IPS-18c (cell line): ENCODE measurements around the gene NKG7.

ENCODE experiments used
- H3K4me3 ChIP-seq: 2 replicates; pipeline ENCODE4 v1.7.0; 2013; ENCODE audit warnings: low read depth, mild to moderate bottlenecking, low read length, moderate library complexity; ENCODE audit not compliant: insufficient read depth
- H3K9me3 ChIP-seq: one replicate; pipeline ENCODE4 v1.6.1; 2013; ENCODE audit warnings: mild to moderate bottlenecking, low read length, moderate library complexity; ENCODE audit not compliant: control insufficient read depth, insufficient read depth

The NKG7 gene

DNA sequence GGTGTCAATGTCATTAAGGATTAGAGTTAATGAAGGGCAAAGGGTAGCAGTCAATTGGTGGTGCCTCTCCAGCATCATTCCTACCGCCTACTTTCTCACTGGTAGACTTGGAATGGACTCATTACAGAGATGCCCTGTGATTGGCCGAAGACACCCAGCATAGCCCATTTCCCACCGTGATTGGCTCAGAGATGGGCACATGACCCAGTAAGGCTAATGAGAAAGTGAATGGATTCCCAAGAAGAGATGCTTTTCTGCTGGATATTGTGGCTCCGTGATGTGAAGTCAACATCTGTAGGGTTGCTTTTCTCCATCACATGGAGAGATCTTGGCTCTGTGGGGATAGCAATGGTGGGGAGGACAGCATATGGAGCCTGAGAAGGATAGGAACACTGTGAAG is 42.1 kb downstream of the NKG7 start:
- H3K9me3 ChIP-seq = no peaks in the 10 kb centered on the region
- H3K4me3 ChIP-seq = no peak overlapping the region

DNA sequence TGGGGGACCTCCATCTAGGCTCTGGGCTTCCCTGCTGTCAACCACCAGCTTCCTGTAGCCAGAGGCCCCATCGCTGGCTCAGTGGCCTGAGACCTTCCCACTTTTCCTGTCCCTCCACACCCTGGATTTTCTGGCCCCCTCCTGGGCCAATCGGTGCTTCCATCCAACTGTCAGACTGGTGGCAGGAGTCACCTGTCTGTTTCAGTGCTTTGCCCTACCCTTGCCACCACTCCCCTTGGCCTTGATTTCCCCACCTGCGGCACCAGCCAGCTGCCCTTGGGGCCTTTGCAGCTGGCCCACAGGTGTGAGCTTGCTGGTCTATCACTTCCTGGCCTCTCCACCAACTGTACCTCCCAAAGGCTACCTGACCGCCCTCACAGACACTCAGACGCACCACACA is 43.0 kb downstream of the NKG7 start:
- Histone ChIP-seq H3K4me3 (no peak overlapping the region), H3K9me3 (no peaks in the 10 kb centered on the region)

DNA sequence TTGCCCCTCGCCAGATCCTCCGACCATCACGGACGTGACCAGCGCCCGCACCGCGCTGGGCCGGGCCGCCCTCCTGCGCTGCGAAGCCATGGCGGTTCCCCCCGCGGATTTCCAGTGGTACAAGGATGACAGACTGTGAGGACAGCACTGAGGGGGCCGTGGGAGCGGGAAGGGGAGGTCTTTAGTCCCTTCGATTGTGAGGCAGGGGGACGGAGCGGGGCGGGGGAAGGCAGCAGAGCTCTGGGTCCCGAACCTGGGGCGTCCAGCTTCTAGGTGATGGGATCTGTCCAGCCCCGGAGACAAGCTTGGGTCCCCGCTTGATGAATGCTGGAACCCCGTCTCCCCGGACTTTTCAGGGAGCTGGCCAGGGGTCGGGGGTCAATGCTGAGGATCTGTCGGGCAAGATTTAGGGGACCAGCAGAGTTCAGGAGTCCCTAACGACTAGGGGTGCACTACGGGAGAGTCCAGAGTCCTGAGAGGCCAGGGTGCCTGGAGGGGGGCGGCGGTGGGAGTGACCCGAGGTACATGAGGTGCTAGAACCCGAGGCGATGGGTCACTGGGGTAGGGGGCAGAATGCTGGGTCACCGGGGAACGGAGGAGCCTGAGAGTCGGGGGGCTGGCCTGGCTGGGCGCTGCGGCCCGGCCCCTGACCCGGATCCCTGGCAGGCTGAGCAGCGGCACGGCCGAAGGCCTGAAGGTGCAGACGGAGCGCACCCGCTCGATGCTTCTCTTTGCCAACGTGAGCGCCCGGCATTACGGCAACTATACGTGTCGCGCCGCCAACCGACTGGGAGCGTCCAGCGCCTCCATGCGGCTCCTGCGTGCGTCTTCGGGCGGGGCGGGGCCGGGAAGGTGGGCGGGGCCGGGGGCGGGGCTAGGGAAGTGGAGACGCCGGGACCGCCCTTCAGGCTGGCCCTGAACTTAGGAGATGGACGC is 45.1 kb downstream of the NKG7 start:
- peak overlapping the region; percentile 53 for H3K4me3 ChIP-seq

DNA sequence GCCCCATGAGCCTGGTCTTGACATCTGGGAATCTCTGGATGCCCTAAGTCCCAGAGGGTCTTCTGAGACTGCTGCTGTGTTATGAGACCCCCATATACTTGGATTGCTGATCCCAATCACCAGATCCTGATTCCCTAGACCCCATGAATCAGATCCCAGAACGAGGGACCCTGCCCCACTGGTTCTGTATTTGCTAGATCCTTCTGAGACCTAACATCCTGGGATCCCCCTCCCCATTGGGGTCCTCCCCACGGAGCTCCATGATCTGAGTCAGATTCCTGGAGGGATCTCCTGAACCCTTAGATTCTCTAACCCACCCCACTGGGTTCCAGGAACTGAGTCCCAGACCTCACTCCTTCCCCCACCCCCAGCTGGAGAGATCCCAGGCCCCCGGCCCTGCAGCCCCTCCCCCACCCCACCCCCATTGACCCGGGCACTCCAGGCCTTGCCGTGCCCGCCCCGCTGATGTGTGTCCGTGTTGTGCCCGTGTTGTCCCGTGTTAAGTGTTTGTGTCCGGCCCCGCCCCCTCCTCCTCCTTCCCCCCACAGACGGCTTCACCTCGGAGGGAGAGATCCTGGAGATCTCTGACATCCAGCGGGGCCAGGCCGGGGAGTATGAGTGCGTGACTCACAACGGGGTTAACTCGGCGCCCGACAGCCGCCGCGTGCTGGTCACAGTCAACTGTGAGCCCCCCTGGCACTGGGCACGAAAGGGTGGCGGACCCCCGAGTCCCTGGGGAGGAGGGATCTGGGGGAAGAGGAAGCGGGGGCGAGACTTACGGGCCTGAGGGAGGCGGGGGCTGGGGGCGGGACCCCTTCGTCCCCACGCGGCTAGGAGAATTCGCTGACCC is 46.0 kb downstream of the NKG7 start:
- Histone ChIP-seq H3K4me3 (peak overlapping the region; percentile 53), H3K9me3 (no peaks in the 10 kb centered on the region)

More for the DNA sequence above, 45.1 kb downstream of the NKG7 start:
- no peaks in the 10 kb centered on the region for H3K9me3 ChIP-seq

DNA sequence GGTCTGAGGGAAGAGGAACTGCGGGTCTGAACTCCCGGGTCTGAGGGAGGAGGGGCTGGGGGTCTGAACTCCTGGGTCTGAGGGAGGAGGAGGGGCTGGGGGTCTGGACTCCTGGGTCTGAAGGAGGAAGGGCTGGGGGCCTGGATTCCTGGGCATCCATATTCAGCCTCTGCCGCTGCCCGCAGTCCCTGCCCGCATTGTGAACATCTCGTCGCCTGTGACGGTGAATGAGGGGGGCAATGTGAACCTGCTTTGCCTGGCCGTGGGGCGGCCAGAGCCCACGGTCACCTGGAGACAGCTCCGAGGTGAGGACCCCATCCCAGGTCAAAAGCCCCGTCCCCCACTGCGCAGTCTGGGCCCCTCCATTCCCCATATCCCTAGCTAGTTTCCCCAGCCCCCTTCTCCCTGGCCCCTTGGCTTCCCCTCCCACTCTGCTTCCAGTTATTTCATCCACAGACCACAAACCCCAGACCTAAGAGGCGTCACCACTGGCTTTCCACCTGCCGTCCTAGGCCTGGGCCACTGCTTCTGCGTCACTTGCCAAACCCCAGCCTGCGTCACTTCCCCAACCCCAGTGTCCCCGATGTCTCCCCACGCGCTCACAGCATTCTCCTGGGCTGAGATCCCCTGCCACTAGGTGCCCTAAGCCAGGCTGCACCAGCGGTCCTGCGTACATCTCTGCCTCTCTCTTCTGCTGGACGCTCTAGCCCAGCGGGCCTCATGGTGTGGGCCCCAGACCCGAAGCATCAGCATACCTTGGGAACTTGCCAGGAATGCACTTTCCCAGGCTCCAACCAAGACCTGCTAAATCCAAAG is 47.1 kb downstream of the NKG7 start:
- H3K9me3 ChIP-seq = no peaks in the 10 kb centered on the region

DNA sequence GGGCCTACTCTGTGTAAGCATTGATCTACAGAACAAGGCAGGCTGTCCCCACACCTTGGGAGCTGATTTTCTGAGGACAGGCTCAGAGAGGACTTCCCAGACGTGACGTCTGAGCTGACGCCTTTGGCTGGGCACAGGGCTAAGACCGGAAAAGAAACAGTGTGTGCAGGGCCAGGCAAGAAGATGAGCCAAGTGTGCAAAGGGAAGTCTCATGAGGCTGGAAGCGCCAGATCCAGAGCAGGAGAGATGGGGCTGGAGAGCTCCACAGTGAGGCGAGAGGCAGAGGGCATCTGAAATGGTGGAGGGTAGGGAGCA is 48.3 kb downstream of the NKG7 start:
- H3K4me3 ChIP-seq = no peak overlapping the region
- no peaks in the 10 kb centered on the region for H3K9me3 ChIP-seq

More for the DNA sequence above, 47.1 kb downstream of the NKG7 start:
- H3K4me3 ChIP-seq = no peak overlapping the region

DNA sequence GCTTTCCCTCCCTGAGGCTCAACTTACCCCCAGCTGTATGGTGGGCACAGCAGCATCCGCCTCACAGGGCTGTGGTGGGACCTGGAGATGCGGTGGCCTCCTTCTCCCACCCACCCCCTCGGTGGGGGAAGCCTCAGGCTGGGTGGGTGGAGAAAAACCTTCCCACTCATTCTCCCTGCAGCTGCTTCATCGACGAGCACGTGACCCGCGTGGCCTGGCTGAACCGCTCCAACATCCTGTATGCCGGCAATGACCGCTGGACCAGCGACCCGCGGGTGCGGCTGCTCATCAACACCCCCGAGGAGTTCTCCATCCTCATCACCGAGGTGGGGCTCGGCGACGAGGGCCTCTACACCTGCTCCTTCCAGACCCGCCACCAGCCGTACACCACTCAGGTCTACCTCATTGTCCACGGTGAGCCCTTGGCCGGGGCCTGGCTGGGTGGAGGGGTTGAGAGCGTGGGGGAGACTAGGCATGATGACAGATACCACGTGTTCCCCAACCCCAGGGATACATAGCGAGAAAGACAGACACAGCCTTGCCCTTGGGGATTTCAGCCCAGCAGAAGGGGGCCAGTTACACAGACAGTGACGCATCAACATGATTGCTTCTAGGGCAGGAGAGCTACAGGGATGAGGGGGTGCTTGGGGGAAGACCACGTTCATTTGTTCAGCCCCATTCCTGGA is 48.8 kb downstream of the NKG7 start:
- Histone ChIP-seq H3K9me3 (no peaks in the 10 kb centered on the region), H3K4me3 (no peak overlapping the region)

DNA sequence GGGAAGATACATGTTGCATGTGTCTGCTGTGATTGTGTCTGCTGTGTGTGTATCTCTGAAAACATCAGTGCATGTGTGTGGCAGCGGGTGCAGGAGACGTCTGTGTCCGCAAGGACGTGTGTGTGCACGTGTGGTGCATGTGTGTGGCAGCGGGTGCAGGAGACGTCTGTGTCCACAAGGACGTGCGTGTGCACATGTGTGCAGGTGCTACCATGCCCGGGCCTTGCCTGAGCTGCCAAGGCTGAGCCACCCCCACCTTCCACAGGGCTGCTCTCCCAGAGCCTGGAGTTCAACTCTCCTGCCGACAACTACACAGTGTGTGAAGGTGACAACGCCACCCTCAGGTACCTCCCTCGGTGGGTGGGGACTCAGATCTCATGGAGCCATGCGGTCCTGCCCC is 50.7 kb downstream of the NKG7 start:
- Histone ChIP-seq H3K9me3 (no peaks in the 10 kb centered on the region), H3K4me3 (no peak overlapping the region)
